Neural progenitor cell (in vitro differentiated cells): Measurements from ENCODE around the gene RELN.

Experiments
- CTCF ChIP-seq: fragments of 200-600 bp; sonication (generic); IDR thresholded peaks from 2 replicates; pipeline ENCODE4 v1.5.1; 2017; ENCODE audit warnings: antibody characterized with exemption, mild to moderate bottlenecking
- EZH2 ChIP-seq: fragments of 200-600 bp; sonication (generic); IDR thresholded peaks from 2 replicates; pipeline ENCODE4 v1.6.1; 2017; ENCODE audit warnings: antibody characterized with exemption, mild to moderate bottlenecking, moderate library complexity
- EZH2phosphoT487 ChIP-seq: fragments of 200-600 bp; sonication (generic); IDR thresholded peaks from 2 replicates; pipeline ENCODE4 v1.6.1; 2017; ENCODE audit warnings: antibody characterized with exemption

GRCh38 chr7:103717574-103717973 is 271.9 kb downstream of the RELN start:
- TF ChIP-seq CTCF, result no peak
- TF ChIP-seq EZH2, result no peak
- no peak for TF ChIP-seq EZH2phosphoT487
